ENCODE data around the gene MRPL22. TPM values are rescaled to one million over a fixed set of nuclear protein-coding genes. Genes with fewer than 3 reads are reported as not detected.

MRPL22 gene
- total and polyA plus RNA-seq, 8 donors = 1.3 to 63.4 (median 10.1) TPM; not detected in 1

- Histone ChIP-seq H3K4me1 (no peaks in the 10 kb centered on the region), H3K9me3 (no peaks in the 10 kb centered on the region), H3K4me3 (no peak overlapping the region), H3K27ac (no peak overlapping the region), H3K36me3 (no peaks in the 10 kb centered on the region), H3K27me3 (no peaks in the 10 kb centered on the region)
- TF ChIP-seq CTCF (IDR thresholded peaks at IDR 0.05) = no peak
- TF ChIP-seq EP300 (IDR thresholded peaks at IDR 0.05) = no peak
- no peak for TF ChIP-seq POLR2A (IDR thresholded peaks at IDR 0.05)
- no peak for TF ChIP-seq POLR2AphosphoS5 (IDR thresholded peaks at IDR 0.05)
- intact Hi-C loops (cut with DNase I; ENCODE audit: low total_unique reads) = no loop called here
- 76 to 81% (median 79%) methylated on average over 3 of the region's 3 CpGs for WGBS, 5 donors
- DNase-seq = no peak
Observed at GRCh38 chr5:155008669-155009068, 67.8 kb downstream of the MRPL22 start.

- no peak overlapping the region for H3K4me3 ChIP-seq
- no peaks in the 10 kb centered on the region for H3K4me1 ChIP-seq
- DNase-seq = no peak
- TF ChIP-seq EP300 (IDR thresholded peaks at IDR 0.05) (no peak), POLR2AphosphoS5 (IDR thresholded peaks at IDR 0.05) (no peak), CTCF (IDR thresholded peaks at IDR 0.05) (no peak), POLR2A (IDR thresholded peaks at IDR 0.05) (no peak)
- no peaks in the 10 kb centered on the region for H3K27me3 ChIP-seq
- H3K36me3 ChIP-seq = no peaks in the 10 kb centered on the region
- intact Hi-C loops (cut with DNase I; ENCODE audit: low total_unique reads) = no loop called here
- WGBS, 5 donors = 85 to 91% (median 87%) methylated on average over 3 of the region's 3 CpGs
- H3K27ac ChIP-seq = no peak overlapping the region
- no peaks in the 10 kb centered on the region for H3K9me3 ChIP-seq
Observed at GRCh38 chr5:155010881-155011280, 70.0 kb downstream of the MRPL22 start.

GRCh38 chr5:155013526-155013925 lies 72.7 kb downstream of the MRPL22 start, which contains the start of gene KIF4B:
Gene KIF4B (plus strand): TSS chr5:155013755. CDS start chr5:155013860, 105 bp downstream.
- H3K9me3 ChIP-seq = no peaks in the 10 kb centered on the region
- intact Hi-C loops (cut with DNase I; ENCODE audit: low total_unique reads) = no loop called here
- H3K27me3 ChIP-seq = no peaks in the 10 kb centered on the region
- H3K4me3 ChIP-seq = no peak within 1 kb of the TSS
- DNase-seq = no peak
- no peaks in the 10 kb centered on the region for H3K36me3 ChIP-seq
- 89 to 95% (median 93%) methylated on average over 21 of the region's 21 CpGs for WGBS, 5 donors
- no peaks in the 10 kb centered on the region for H3K4me1 ChIP-seq
- no peak for TF ChIP-seq CTCF (IDR thresholded peaks at IDR 0.05)
- no peak for TF ChIP-seq EP300 (IDR thresholded peaks at IDR 0.05)
- no peak for TF ChIP-seq POLR2A (IDR thresholded peaks at IDR 0.05)
- TF ChIP-seq POLR2AphosphoS5 (IDR thresholded peaks at IDR 0.05) = no peak
- H3K27ac ChIP-seq = no peak within 1 kb of the TSS

GRCh38 chr5:155015239-155015638 lies 74.4 kb downstream of the MRPL22 start:
- H3K4me3 ChIP-seq = no peak overlapping the region
- no peaks in the 10 kb centered on the region for H3K36me3 ChIP-seq
- no peak for DNase-seq
- intact Hi-C loops (cut with DNase I; ENCODE audit: low total_unique reads) = no loop called here
- WGBS, 5 donors = 70 to 78% (median 71%) methylated on average over 6 of the region's 6 CpGs
- H3K9me3 ChIP-seq = no peaks in the 10 kb centered on the region
- TF ChIP-seq CTCF (IDR thresholded peaks at IDR 0.05) (no peak), POLR2A (IDR thresholded peaks at IDR 0.05) (no peak), EP300 (IDR thresholded peaks at IDR 0.05) (no peak), POLR2AphosphoS5 (IDR thresholded peaks at IDR 0.05) (no peak)
- H3K27ac ChIP-seq = no peak overlapping the region
- H3K4me1 ChIP-seq = no peaks in the 10 kb centered on the region
- H3K27me3 ChIP-seq = no peaks in the 10 kb centered on the region

All from stomach (tissue), 9 donors.